ENCODE data around the gene P2RY11. TPM values are rescaled to one million over a fixed set of nuclear protein-coding genes. Genes with fewer than 3 reads are reported as not detected.

The P2RY11 gene
- total and polyA plus RNA-seq, 2 of the 4 experiments (the other 2 are of a cell fraction) = 0.54 to 4.5 TPM

DNA sequence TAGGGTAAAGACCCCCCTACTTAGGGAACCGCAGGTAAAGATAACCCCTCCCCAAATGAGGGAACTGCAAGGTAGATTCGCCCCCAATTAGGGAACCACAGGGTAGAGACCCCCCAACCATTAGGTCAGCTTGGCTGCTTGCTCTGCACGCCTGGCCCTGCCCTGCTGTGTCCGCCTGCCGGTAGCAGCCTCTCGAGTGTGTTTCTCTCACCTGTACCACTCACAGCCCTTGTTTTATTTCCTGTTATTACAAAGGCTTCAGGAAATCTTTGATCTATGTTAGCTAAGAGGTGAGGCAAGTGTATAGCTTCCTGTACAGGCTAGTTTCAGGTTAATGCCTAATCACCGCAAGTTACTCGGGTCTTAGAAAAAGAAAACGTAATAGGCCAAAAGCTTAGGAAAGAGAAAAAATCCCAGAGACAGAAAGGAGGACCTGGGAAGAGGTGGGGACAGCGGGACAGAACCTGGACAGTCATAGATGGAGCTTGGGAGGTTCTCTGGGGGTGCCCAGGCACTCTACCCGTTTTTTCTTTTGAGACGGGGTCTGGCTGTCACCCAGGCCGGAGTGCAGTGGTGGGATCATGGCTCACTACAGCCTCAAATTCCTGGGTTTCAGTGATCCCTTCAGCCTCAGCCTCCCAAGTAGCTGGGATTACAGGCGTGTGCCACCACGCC is 31.3 kb downstream of the P2RY11 start:
- Histone ChIP-seq H3K36me3 (ENCODE audit: control insufficient read depth, insufficient read depth, low read length) (peaks cover 80% of the 10 kb centered on the region), H3K9ac (ENCODE audit: low read depth, low read length) (no peak overlapping the region), H2BK15ac (ENCODE audit: low read depth, low read length) (no peak overlapping the region), H3K4me1 (ENCODE audit: control insufficient read depth, insufficient read depth, low read length) (no peaks in the 10 kb centered on the region), H2AK9ac (replicated peaks; ENCODE audit: low read depth, low read length, poor library complexity) (no peak overlapping the region), H2AFZ (replicated peaks; ENCODE audit: low read length, poor library complexity) (no peak overlapping the region), H3K27ac (ENCODE audit: insufficient read depth, low read length) (no peak overlapping the region), H3K79me1 (ENCODE audit: low read depth in 1 of 2, low read length in 2 of 2) (peaks cover 10 to 20% of the 10 kb centered on the region in 2 experiments; a peak in 3 of 4 replicates), H3K14ac (replicated peaks; ENCODE audit: low read depth, low read length) (no peak overlapping the region), H3K9me3 (ENCODE audit: control insufficient read depth, insufficient read depth, low read length) (no peaks in the 10 kb centered on the region), H4K20me1 (ENCODE audit: insufficient read depth, low read length) (peaks cover 4% of the 10 kb centered on the region; the same call in 1 of the 2 replicates), H3K4me3 (ENCODE audit: insufficient read depth, low read depth, low read length) (no peak overlapping the region), H4K91ac (ENCODE audit: insufficient read depth, low read depth, low read length) (no peak overlapping the region), H4K5ac (ENCODE audit: low read depth, low read length) (no peak overlapping the region), H3K9me1 (ENCODE audit: insufficient read depth, low read length) (no peaks in the 10 kb centered on the region), H3K4me2 (ENCODE audit: low read depth, low read length) (no peak overlapping the region), H3K23ac (ENCODE audit: low read depth, low read length) (no peak overlapping the region), H2BK120ac (ENCODE audit: low read depth, low read length) (no peak overlapping the region), H2BK20ac (ENCODE audit: low read depth, low read length) (no peak overlapping the region), H2AK5ac (ENCODE audit: low read depth, low read length) (no peak overlapping the region), H4K8ac (ENCODE audit: low read depth in 2 of 2, low read length in 2 of 2) (no peak overlapping the region), H3K18ac (ENCODE audit: low read depth, low read length) (no peak overlapping the region), H2BK5ac (ENCODE audit: low read depth, low read length, poor library complexity, severe bottlenecking) (no peak overlapping the region), H3K27me3 (ENCODE audit: control insufficient read depth, insufficient read depth, low read length) (no peaks in the 10 kb centered on the region), H3K56ac (ENCODE audit: extremely low read depth, insufficient read depth, low read length) (no peak overlapping the region), H3K4ac (ENCODE audit: low read depth, low read length) (no peak overlapping the region)
- intact Hi-C loops (cut with micrococcal nuclease) = no loop called here
- ChIA-PET POLR2A (ENCODE audit: unreplicated experiment) (no interaction called here), CTCF (interaction anchor here (0.6 kb wide), 1 partner anchor 26 kb away, joined by 3 read pairs; no protein-coding TSS in a partner anchor)
- TF ChIP-seq SMC3 (IDR thresholded peaks at IDR 0.05; ENCODE audit: low read depth, low read length) (no peak), MAFK (IDR thresholded peaks at IDR 0.05; ENCODE audit: low read depth, low read length) (no peak), RAD21 (IDR thresholded peaks at IDR 0.05; ENCODE audit: low read length) (no peak), ELK1 (IDR thresholded peaks at IDR 0.05; ENCODE audit: borderline replicate concordance, low read depth, low read length) (no peak), FOS (IDR thresholded peaks at IDR 0.05; ENCODE audit: low read depth, low read length) (no peak), MAZ (IDR thresholded peaks at IDR 0.05; ENCODE audit: borderline replicate concordance, low read depth, low read length) (no peak), MXI1 (IDR thresholded peaks at IDR 0.05; ENCODE audit: borderline replicate concordance, low read depth, low read length) (no peak), CEBPB (IDR thresholded peaks at IDR 0.05; ENCODE audit: low read depth, low read length) (no peak), POLR2A (IDR thresholded peaks at IDR 0.05; ENCODE audit: low read depth, low read length) (no peak), RFX5 (IDR thresholded peaks at IDR 0.05; ENCODE audit: low read depth, low read length) (no peak), BHLHE40 (IDR thresholded peaks at IDR 0.05; ENCODE audit: low read depth, low read length) (no peak), CHD1 (IDR thresholded peaks at IDR 0.05; ENCODE audit: low read depth, low read length) (no peak)
- no peak for DNase-seq
- 97% methylated on average over 6 of the region's 15 CpGs; no CpG with 5 or more reads in 1 of the 2 experiments for WGBS, 2 experiments (ENCODE audit: extremely low coverage in 2 of 2, insufficient read length in 1 of 2)
- no TSS peak for BruUV-seq (replicated peaks)
- dilution Hi-C loops (cut with HindIII; ENCODE audit: low sequenced_read_pairs, unreplicated experiment) = no loop called here
- in situ Hi-C loops (cut with MboI; ENCODE audit: low sequenced_read_pairs) = no loop called here
- ATAC-seq (ENCODE audit: low read depth) = no peak

All from IMR-90 (cell line).